Activated CD4-positive, CD25-positive, alpha-beta regulatory T cell treated with anti-CD3 and anti-CD28 coated beads, Interleukin-2, amount 50 U/mL, for 16 hours (primary cell): ENCODE data around the gene TMEM256.

Experiments used
- DNase-seq: peaks from one replicate; pipeline ENCODE4 v3.0.0-alpha.2; 2020; ENCODE audit warnings: low read depth, low spot score

Gene TMEM256

GRCh38 chr17:7403977-7404736 is at the start of gene TMEM256:
TSS of gene TMEM256 (minus strand) at chr17:7404097. CDS start at chr17:7404084, 13 bp downstream.
- DNase-seq, result peak; percentile 91

- DNase-seq, result no peak
Observed at GRCh38 chr17:7448461-7448860, 44.6 kb upstream of the TMEM256 start.

- no peak for DNase-seq
Observed at GRCh38 chr17:7445619-7445968, 41.7 kb upstream of the TMEM256 start.

- no peak for DNase-seq
Observed at GRCh38 chr17:7444682-7445618, 41.1 kb upstream of the TMEM256 start, which contains the start of gene CHRNB1. TSS of gene CHRNB1 (plus strand) at chr17:7445061. CDS start at chr17:7445128, 67 bp downstream.

- DNase-seq, result no peak
Observed at GRCh38 chr17:7443499-7444485, 39.9 kb upstream of the TMEM256 start.

- DNase-seq, result no peak
Observed at GRCh38 chr17:7442142-7442541, 38.2 kb upstream of the TMEM256 start.

GRCh38 chr17:7441266-7441665 is 37.4 kb upstream of the TMEM256 start:
- DNase-seq, result no peak

GRCh38 chr17:7440834-7441195 is 36.9 kb upstream of the TMEM256 start:
- DNase-seq, result no peak

GRCh38 chr17:7440113-7440833 is 36.4 kb upstream of the TMEM256 start:
- no peak for DNase-seq

GRCh38 chr17:7439462-7440112 is 35.7 kb upstream of the TMEM256 start, which contains the start of gene FGF11:
TSS of gene FGF11 (plus strand) at chr17:7439512. CDS start at chr17:7439621, 109 bp downstream.
- no peak for DNase-seq

- no peak for DNase-seq
Observed at GRCh38 chr17:7438656-7439460, 35.0 kb upstream of the TMEM256 start.

GRCh38 chr17:7437950-7438614 is 34.2 kb upstream of the TMEM256 start:
- DNase-seq, result no peak

GRCh38 chr17:7437369-7437863 is 33.5 kb upstream of the TMEM256 start:
- DNase-seq, result no peak

GRCh38 chr17:7436556-7437368 is 32.9 kb upstream of the TMEM256 start:
- peak; percentile 53 for DNase-seq

- DNase-seq, result peak; percentile 23
Observed at GRCh38 chr17:7435676-7436555, 32.0 kb upstream of the TMEM256 start.

GRCh38 chr17:7432296-7432695 is 28.4 kb upstream of the TMEM256 start:
- DNase-seq, result no peak

GRCh38 chr17:7431231-7431630 is 27.3 kb upstream of the TMEM256 start:
- DNase-seq, result no peak
